GM18951 (cell line): ENCODE data around the gene SDCBP2.
"Not testable (repeated sequence)": the region's sequence is repeated elsewhere in the genome, so short reads cannot be mapped to it uniquely, and the experiment has no call there.

ENCODE experiments used
- POLR2A ChIP-seq: IDR thresholded peaks from 4 replicates; pipeline ENCODE4 v1.6.1; 2011; ENCODE audit warnings: mild to moderate bottlenecking; ENCODE audit not compliant: insufficient read length, insufficient read depth; ENCODE audit errors: extremely low read depth
- in situ Hi-C: fragments of 300-500 bp; cut with MboI; formaldehyde crosslinking; loops from one replicate; pipeline ENCODE4 v1.12.0; 2022; ENCODE audit warnings: low sequenced_read_pairs, mixed read lengths, inconsistent platforms; ENCODE audit not compliant: unreplicated experiment

Gene SDCBP2

GRCh38 chr20:1345030-1345755 is 16.3 kb upstream of the SDCBP2 start:
- in situ Hi-C loops, result no loop called here
- no peak for TF ChIP-seq POLR2A

DNA sequence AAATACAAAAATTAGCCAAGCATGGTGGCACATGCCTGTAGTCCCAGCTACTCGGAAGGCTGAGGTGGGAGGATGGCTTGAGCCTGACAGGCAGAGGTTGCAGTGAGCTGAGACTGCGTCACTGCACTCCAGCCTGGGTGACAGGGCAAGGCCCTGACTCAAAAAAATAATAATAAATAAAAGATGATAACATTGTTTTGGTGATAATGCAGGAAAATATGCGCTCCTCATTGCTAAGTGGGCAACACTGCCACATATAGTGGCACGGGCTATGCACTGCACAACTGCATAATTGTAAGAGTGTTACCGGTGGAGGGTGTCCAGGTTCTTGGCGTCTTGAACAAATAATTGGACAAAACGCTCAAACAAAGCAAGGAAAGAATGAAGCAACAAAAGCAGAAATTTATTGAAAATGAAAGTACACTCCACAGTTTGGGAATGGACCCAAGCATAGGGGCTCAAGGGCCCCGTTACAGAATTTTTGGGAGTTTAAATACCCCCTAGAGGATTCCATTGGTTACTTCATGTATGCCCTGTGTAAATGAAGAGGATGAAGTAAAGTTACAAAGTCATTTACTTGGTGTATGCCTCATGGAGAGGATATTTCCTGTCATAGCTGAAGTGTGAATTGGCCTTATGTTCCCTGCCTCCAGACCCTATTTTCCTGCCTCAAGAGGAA is 14.6 kb upstream of the SDCBP2 start:
- in situ Hi-C loops, result not testable (repeated sequence)

DNA sequence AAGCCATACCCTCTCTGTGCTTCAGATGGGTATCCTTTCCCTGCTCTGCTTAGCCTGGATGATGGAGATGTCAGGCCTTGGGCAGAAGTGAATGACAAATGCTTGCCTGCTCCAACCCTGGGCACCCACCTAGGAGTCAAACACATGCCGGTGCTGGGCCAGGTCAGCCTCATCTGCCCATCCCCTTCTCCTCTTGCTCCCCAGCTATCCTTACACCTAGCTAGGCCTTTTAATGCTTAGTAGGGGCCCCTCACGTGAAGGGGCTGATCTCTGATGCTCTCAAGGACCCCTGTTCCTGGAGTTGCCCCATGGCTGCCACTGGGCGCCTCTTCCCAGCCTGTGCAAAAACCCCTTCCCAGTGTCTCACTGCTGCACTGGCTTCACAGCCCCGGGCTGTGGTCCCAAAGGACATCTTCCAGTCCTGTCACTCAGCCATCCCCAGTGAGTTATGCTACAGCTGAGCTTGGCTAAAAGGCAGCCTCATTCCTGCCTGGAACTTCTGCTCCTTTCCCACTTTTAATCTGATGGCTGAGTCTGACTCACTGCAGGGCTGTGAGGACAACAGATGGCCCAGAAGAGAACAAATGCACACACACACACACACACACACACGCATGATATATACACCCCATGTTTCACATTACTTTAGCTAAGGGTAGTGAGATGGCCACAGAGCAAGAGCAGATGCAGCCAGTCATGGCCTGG is 12.8 kb upstream of the SDCBP2 start:
- no peak for TF ChIP-seq POLR2A
- in situ Hi-C loops, result no loop called here

- no peak for TF ChIP-seq POLR2A
- in situ Hi-C loops, result loop anchor here (10.0 kb wide), 1 partner anchor 106 kb away; no protein-coding TSS in a partner anchor
These were observed 9.9 kb upstream of the SDCBP2 start for GRCh38 chr20:1338801-1339200.

- no peak for TF ChIP-seq POLR2A
- in situ Hi-C loops, result loop anchor here (10.0 kb wide), 1 partner anchor 107 kb away; no protein-coding TSS in a partner anchor
These were observed 9.2 kb upstream of the SDCBP2 start for GRCh38 chr20:1338096-1338495.

GRCh38 chr20:1337441-1337840 is 8.5 kb upstream of the SDCBP2 start:
- TF ChIP-seq POLR2A, result no peak
- in situ Hi-C loops, result loop anchor here (10.0 kb wide), 1 partner anchor 107 kb away; no protein-coding TSS in a partner anchor

DNA sequence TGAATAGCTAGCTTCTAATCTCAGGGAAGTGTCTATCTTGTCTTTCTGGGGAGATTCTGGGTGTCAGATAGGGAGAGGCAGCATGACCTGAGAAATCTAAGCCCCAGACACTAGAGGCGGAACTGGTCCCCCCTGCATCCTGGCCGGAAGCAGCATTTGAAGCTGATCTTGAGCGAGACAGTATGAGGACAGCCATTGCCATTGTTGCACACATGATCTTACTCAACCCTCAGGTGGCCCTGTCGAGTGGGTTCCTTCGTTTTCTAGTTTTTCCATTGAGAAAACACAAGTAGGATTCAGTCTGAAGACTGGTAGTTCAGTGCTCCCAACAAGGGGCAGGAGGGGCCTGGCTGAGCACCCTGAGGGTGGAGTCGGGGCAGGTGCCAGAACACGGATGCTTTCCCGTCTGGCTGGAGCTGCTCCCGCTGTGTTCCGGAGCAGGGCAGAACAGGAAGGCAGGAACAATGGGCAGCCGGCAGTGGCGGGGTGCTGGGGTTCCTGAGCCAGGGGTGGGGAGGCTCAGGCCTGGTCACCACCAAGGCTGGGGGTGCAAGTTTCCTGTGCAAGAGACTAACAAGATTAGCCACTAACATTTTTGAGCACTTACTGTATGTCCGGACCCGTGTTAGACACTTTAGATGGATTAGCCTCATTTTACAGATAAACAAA is 7.9 kb upstream of the SDCBP2 start:
- in situ Hi-C loops, result loop anchor here (10.0 kb wide), 1 partner anchor 108 kb away; no protein-coding TSS in a partner anchor

GRCh38 chr20:1335961-1336698 is 7.2 kb upstream of the SDCBP2 start:
- in situ Hi-C loops, result loop anchor here (10.0 kb wide), 1 partner anchor 109 kb away; no protein-coding TSS in a partner anchor
- no peak for TF ChIP-seq POLR2A

More for the DNA sequence above, 7.9 kb upstream of the SDCBP2 start:
- TF ChIP-seq POLR2A, result no peak

DNA sequence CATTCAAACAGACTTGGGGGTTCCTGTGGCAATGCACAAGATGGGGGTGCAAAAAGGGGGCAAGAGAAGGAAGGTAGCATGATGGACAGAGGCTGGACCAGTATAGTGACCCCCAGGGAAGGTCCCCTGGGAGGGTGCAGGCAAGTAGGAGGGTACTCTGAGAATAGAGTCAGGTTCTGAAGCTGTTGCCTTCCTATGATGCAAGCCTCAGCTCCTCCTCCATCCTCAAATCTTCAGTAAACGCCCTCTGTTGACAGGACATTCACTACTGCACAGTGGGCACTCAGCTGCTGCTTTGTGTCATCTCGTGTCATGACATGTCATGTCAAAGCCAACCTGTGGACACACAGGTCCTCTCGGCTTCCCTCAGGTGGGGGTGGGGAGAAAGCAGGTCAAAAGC is 5.8 kb upstream of the SDCBP2 start:
- in situ Hi-C loops, result loop anchor here (10.0 kb wide), 1 partner anchor 110 kb away; no protein-coding TSS in a partner anchor
- no peak for TF ChIP-seq POLR2A

- in situ Hi-C loops, result loop anchor here (10.0 kb wide), 1 partner anchor 110 kb away; no protein-coding TSS in a partner anchor
- no peak for TF ChIP-seq POLR2A
These were observed 5.4 kb upstream of the SDCBP2 start for GRCh38 chr20:1334370-1334731.

DNA sequence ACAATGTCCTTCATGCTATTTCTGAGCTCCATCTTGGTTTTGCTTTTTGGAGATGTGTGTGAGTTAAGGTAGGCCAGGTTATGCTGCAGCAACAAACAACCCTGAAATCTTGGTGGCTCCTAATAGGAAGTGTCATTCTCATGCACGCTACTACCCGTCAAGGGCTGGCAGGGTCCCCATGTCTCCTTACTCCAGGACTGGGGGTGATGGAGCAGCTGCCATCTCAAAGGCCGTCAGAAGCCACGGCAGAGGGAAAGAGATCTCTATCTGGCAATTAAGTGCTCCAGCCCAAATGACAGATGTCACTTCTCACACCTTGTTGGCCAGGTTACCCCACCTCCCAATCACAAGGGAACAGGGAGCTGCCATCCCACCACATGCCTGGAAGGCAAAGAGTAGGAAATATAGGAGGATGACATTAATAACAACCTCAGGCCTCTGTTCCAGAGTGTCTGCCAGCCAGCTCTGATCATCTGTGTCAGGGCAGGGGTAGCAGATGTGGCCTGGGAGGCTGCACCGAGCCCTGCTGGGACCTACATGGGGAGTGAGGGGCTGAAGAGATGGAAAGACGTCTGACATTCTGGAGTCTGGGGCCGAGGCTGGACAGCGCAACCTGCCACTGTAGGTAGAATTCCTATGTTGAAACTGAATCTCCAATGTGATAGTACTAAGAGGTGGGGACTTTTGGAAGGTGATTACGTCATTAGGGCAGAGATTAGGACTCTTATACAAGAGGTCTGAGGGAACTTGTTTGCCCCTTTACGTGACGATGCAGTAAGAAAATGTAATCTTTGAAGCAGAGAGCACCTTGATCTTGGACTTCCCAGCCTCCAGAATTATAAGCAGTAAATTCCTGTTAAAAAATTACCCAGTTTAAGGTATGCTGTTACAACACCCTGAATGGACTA is 4.8 kb upstream of the SDCBP2 start:
- in situ Hi-C loops, result loop anchor here (10.0 kb wide), 1 partner anchor 111 kb away; no protein-coding TSS in a partner anchor

More for the DNA sequence above, 4.8 kb upstream of the SDCBP2 start:
- no peak for TF ChIP-seq POLR2A
